GM18867 (cell line): ENCODE data around the gene B3GNT8.
"Not testable (repeated sequence)": the region's sequence is repeated elsewhere in the genome, so short reads cannot be mapped to it uniquely, and the experiment has no call there.

Source experiments
- ATAC-seq: cut with Tn5 transposase; IDR thresholded peaks from one replicate; pipeline ENCODE4 v1.9.1; 2021; ENCODE audit warnings: mild to moderate bottlenecking, moderate library complexity; ENCODE audit not compliant: unreplicated experiment

B3GNT8 gene

DNA sequence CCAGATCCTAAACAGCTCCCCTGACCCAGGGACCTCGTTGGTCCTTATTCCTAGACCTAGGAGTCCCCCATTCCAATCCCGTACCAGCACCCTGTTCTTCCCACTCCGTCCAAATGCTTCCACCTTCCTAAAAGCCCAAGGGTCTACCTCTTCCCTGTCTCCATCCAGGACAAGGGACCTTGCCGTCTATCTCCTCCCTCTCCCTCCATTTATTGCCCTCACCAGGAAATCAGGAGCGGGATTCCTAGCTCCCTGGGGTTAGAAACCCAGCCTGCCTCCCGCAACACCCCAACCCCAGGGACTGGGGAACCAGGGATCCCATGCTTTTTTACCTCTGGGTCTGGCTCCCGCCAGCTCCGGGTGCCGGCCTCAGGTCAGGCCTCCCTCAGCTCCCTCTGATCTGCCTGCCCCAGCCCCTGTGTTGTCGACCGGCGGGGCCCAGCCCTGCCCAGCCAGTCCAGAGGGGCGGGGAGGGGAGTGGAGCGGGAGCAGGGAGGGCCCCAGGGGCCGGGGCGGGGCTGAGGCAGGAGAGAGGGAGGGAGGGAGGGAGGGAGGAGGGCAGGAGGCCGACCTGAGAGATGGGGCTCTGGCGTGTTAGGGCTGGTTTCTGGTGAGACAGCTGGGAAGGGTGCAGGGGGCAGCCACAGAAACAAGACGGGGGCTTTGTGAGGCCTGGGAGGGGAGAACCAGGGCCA, at the start of gene B3GNT8:
TSS of gene B3GNT8 (minus strand) at position 423 of the 695 bp plus-strand sequence. CDS start 596 bp downstream, outside the sequence.
- no peak for ATAC-seq

GRCh38 chr19:41476583-41476982, 49.4 kb upstream of the B3GNT8 start:
- no peak for ATAC-seq

- ATAC-seq, result not testable (repeated sequence)
Observed at GRCh38 chr19:41463257-41464256, 36.4 kb upstream of the B3GNT8 start.

- ATAC-seq, result no peak
Observed at GRCh38 chr19:41462497-41462896, 35.3 kb upstream of the B3GNT8 start.

DNA sequence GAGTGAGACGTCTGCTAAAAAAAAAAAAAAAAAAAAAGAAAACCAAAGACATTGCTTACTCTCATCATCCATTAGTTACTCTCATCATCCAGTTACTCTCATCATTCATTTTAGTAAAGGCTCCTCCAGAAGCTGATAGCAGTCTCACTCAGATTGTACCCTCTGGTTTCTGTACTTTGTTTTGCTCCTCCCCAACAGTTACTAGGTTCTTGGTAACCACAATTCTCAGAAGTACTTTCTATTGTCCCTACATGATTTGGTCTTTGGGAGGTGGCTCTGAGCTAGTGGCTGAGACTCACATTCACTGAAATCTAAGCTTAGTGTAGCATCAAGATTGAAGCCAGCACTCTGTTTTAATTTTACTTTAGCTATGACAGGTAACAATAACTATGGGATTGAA, 30.1 kb upstream of the B3GNT8 start:
- ATAC-seq, result peak; percentile 86

- ATAC-seq, result no peak
Observed at GRCh38 chr19:41456342-41456918, 29.3 kb upstream of the B3GNT8 start.

DNA sequence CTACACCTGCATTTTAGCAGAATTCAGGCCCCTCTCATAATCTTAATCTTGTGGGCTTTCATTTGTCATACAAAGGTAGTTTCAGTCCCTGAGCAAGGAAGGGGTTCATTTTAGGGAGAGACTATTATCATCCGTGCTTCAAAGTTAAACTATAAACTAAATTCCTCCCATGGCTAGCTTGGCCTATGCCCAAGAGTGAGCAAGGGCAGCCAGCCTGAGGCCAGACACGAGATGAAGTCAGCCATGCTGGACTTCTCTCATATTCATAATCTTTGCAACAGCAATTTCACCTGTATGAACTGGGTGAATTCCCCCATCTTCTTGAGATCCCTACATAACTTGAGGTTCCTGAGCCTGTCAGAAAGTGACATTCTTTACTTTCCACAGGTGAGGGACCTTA, 28.8 kb upstream of the B3GNT8 start:
- no peak for ATAC-seq

DNA sequence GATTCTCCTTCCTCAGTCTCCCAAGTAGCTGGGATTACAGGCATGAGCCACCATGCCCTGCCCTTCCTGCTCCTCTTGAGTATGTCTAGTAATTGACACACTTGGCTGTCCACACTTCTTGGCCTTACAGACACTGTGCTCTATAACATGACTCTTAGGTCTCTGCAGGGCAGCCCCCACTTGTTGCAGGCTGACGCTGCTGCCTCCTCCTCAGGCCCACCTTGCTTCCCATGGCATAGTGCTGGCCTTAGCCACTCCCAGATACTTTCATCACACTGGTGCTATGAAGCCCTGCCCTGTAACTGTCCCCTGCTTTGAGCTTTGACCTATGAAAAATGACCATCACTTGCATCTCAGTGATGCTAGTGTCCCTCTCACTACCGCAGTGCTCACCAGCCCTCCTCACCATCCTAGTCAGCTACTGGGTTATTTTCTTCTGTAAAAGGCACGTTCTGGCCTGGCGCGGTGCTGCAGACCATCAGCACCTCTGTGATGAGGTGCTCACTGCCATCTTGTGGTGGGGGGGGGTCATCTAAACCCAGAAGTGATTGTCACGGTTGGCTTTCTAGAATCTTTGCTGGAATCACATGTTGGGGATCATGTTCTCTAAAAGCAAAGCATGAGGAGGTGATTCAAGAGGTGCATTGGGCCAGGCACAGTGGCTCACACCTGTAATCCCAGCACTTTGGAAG, 25.6 kb upstream of the B3GNT8 start:
- ATAC-seq, result no peak

DNA sequence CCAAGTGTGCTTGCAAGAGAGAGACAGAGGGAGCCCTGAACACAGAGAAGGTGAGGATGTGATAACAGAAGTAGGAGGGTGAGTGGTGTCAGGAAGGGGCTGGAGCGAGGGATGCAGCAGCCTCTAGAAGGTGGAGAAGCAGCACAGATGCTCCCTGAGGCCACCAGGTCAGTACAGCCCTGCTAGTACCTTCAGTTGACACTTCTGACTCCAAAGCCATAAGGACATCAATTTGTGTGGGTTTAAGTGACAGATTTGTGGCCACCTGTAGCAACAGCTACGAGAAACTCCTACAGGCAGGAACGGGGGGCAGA, 22.6 kb upstream of the B3GNT8 start:
- ATAC-seq, result no peak

DNA sequence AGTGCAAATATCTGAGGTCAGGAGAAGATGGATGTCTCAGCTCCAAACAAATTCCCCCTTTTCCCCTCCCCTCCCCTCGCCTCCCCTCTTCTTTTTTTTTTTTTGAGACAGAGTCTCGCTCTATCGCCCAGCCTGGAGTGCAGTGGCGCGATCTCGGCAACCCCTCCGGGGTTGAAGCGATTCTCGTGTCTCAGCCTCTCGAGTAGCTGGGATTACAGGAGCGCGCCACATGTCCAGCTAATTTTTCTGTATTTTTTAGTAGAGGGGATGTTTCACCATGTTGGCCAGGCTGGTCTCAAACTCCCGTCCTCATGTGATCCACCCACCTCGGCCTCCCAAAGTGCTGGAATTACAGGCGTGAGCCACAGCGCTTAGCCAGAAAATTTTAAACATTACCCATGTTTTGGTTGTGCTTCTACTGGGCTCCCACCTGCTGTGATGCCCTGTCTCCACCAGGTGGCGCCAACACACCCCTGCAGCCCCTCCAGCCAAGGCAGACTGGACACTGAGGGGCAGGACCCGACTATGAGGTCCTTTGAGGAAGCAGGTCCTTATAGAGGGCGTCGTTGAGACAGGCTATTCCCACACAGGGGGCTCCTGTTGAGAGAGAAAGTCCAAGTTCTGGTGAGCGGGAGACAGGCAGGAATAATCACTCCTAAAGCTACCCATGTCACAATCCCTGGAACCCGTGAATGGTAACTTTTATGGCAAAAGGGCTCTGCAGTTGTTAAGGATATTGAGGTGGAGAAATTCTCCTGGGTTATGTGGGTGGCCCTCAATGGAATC, 22.1 kb upstream of the B3GNT8 start:
- ATAC-seq, result no peak

DNA sequence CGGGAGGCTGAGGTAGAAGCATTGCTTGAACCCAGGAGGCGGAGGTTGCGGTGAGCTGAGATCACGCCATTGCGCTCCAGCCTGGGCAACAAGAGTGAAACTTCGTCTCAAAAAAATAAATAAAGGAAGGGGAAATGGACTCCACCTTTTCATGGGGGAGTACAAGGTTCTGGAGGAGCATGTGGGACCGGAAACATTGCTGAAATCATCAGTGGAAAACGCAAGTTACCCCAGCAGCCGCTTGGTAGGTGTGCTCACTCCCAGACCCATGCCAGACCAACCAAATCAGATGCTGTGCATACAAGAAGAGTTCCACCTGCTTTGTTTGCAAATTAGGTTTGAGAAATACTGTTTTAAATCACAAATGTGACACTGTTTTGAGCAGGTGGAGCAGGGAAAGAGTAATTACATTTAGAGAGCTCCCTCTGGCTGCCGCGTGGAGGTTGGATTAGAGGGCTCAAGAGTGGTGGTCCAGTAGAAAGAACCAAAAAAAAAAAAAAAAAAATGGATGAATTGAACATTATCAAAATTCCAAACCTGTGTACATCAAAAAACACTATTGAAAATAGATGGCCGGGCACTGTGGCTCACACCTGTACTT, 20.7 kb upstream of the B3GNT8 start:
- no peak for ATAC-seq

GRCh38 chr19:41445575-41445974, 18.4 kb upstream of the B3GNT8 start:
- ATAC-seq, result no peak

DNA sequence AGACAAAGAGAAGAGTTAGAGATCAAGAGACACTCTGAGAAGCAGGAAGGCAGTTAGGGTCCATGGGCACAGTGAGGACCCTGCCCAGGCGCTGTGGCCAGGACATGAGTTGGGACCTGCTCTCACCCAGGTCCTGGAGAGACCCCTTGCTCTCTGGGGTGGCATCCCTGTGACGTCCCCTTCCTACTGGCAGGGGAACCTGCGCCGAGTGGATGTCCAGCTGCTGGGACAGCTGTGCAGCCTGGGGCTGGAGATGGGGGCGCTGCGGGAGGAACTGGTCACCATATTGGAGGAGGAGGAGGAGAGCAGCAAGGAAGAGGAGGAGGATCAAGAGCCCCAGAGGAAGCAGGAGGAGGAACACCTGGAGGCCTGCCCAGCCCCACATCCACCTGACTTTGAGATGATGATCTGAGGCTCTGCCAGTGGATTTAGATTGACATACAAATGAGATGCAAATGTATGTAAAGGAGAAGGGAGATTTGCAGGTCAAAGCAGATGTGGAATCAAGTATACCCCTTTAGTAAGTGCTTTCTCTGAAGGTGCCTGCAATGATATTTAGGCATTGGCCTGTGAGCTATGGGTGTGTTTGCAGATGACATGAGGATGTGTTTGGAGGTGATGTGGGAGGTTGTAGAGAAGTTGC, 16.8 kb upstream of the B3GNT8 start:
- no peak for ATAC-seq

- ATAC-seq, result no peak
Observed at GRCh38 chr19:41442473-41443355, 15.5 kb upstream of the B3GNT8 start, which contains the start of gene ERICH4. TSS of gene ERICH4 (plus strand) at chr19:41443156. CDS start at chr19:41443170, 14 bp downstream.

DNA sequence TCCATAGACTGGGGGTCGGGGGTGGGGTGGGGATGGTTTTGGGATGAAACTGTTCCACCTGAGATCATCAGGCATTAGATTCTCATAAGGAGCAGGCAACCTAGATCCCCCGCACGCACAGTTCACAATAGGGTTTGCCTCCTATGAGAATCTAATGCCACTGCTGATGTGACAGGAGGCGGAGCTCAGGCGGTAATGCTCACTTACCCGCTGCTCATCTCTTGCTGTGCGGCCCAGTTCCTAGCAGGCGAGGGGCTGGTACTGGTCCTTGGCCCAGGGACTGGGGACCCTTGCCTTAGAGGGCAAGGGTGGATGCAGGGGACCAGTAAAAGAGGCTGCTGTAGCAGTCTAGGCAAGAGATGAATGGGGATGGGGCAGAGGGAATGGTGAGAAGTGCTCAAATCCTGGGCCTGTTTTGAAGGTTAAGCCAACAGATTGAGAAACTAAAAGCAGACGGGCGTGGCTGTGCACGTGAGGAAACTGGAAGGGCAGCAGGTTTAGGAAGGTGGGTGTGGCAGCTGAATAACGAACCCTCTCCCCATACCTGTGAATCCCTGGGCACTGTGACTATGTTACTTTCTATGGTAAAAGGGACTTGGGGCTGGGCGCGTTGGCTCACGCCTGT, 14.3 kb upstream of the B3GNT8 start:
- no peak for ATAC-seq

GRCh38 chr19:41439441-41440222, 12.5 kb upstream of the B3GNT8 start, which contains the start of gene DMAC2:
TSS of gene DMAC2 (minus strand) at chr19:41439912. CDS start at chr19:41439899, 13 bp downstream.
- peak; percentile 90 for ATAC-seq
